H9 (cell line): ENCODE data around the gene SLC5A2. TPM values are rescaled to one million over a fixed set of nuclear protein-coding genes. Genes with fewer than 3 reads are reported as not detected.
A peak's percentile ranks its signal among the peaks of the same experiment; 100 is the strongest.

Experiments used
- DNase-seq: peaks from one replicate; pipeline ENCODE4 v3.0.0-alpha.2; 2017
- H2AFZ ChIP-seq: one replicate; pipeline ENCODE4 v1.6.1; 2013; ENCODE audit warnings: mild to moderate bottlenecking, low read length, control low read depth, moderate library complexity
- H2AK5ac ChIP-seq: 2 replicates; pipeline ENCODE4 v1.6.1; 2013; ENCODE audit warnings: low read length, control low read depth, mixed read lengths; ENCODE audit not compliant: insufficient read length
- H2BK120ac ChIP-seq: one replicate; pipeline ENCODE4 v1.6.1; 2013; ENCODE audit warnings: low read depth, mild to moderate bottlenecking, low read length, control low read depth, inconsistent platforms; ENCODE audit not compliant: poor library complexity, severe bottlenecking
- H2BK12ac ChIP-seq: 2 replicates; pipeline ENCODE4 v1.6.1; 2013; ENCODE audit warnings: low read length, control low read depth, mixed read lengths, low read depth; ENCODE audit not compliant: insufficient read length
- H2BK15ac ChIP-seq: 2 replicates; pipeline ENCODE4 v1.6.1; 2013; ENCODE audit warnings: low read depth, low read length, control low read depth
- H2BK20ac ChIP-seq: one replicate; pipeline ENCODE4 v1.6.1; 2013; ENCODE audit warnings: low read depth, mild to moderate bottlenecking, low read length, control low read depth, inconsistent platforms; ENCODE audit not compliant: poor library complexity, severe bottlenecking
- H2BK5ac ChIP-seq: 2 replicates; pipeline ENCODE4 v1.6.1; 2013; ENCODE audit warnings: low read length, control low read depth, mixed read lengths; ENCODE audit not compliant: insufficient read length
- H3K14ac ChIP-seq: 2 replicates; pipeline ENCODE4 v1.6.1; 2013; ENCODE audit warnings: low read length, control low read depth; ENCODE audit not compliant: insufficient read depth
- H3K18ac ChIP-seq: 2 replicates; pipeline ENCODE4 v1.6.1; 2013; ENCODE audit warnings: low read depth, mild to moderate bottlenecking, mixed read lengths, low read length, control low read depth; ENCODE audit not compliant: insufficient read length
- H3K23ac ChIP-seq: 2 replicates; pipeline ENCODE4 v1.6.1; 2013; ENCODE audit warnings: low read length, control low read depth, mixed read lengths, low read depth; ENCODE audit not compliant: insufficient read length
- H3K23me2 ChIP-seq: 2 replicates; pipeline ENCODE4 v1.6.1; 2013; ENCODE audit warnings: low read depth, mild to moderate bottlenecking, mixed read lengths, low read length, control low read depth; ENCODE audit not compliant: insufficient read length, poor library complexity, severe bottlenecking
- H3K27ac ChIP-seq: 2 replicates; pipeline ENCODE4 v1.5.1; 2013; ENCODE audit warnings: low read length, control low read depth, mixed read lengths, low read depth; ENCODE audit not compliant: insufficient read length
- H3K27me3 ChIP-seq: 2 replicates; pipeline ENCODE4 v1.6.1; 2013; ENCODE audit warnings: low read length, control low read depth, inconsistent platforms; ENCODE audit not compliant: insufficient read depth
- H3K4ac ChIP-seq: 2 replicates; pipeline ENCODE4 v1.6.1; 2013; ENCODE audit warnings: low read depth, mild to moderate bottlenecking, control low read depth, inconsistent platforms, low read length, moderate library complexity
- H3K4me1 ChIP-seq: 2 replicates; pipeline ENCODE4 v1.6.1; 2013; ENCODE audit warnings: low read length, control low read depth, inconsistent platforms; ENCODE audit not compliant: insufficient read depth
- H3K4me2 ChIP-seq: 2 replicates; pipeline ENCODE4 v1.6.1; 2013; ENCODE audit warnings: low read length, control low read depth, mixed read lengths; ENCODE audit not compliant: insufficient read length, insufficient read depth
- H3K56ac ChIP-seq: 2 replicates; pipeline ENCODE4 v1.6.1; 2013; ENCODE audit warnings: low read depth, mild to moderate bottlenecking, mixed read lengths, low read length, control low read depth; ENCODE audit not compliant: insufficient read length
- H3K79me1 ChIP-seq: 2 replicates; pipeline ENCODE4 v1.6.1; 2013; ENCODE audit warnings: low read depth, mild to moderate bottlenecking, moderate library complexity, low read length, control low read depth, inconsistent platforms; ENCODE audit not compliant: insufficient read depth, poor library complexity, severe bottlenecking
- H3K79me2 ChIP-seq: 2 replicates; pipeline ENCODE4 v1.6.1; 2013; ENCODE audit warnings: low read length, control low read depth, inconsistent platforms; ENCODE audit not compliant: insufficient read depth
- H3K9ac ChIP-seq: 2 replicates; pipeline ENCODE4 v1.6.1; 2013; ENCODE audit warnings: low read length, control low read depth, mixed read lengths; ENCODE audit not compliant: insufficient read length; ENCODE audit errors: extremely low read depth
- H3K9me3 ChIP-seq: one replicate; pipeline ENCODE4 v1.6.1; 2013; ENCODE audit warnings: low read depth, low read length, inconsistent platforms; ENCODE audit not compliant: control insufficient read depth
- H3T11ph ChIP-seq: one replicate; pipeline ENCODE4 v1.6.1; 2013; ENCODE audit warnings: mild to moderate bottlenecking, low read length, control low read depth, inconsistent platforms
- H4K20me1 ChIP-seq: one replicate; pipeline ENCODE4 v1.6.1; 2013; ENCODE audit not compliant: control insufficient read depth, insufficient read length, insufficient read depth
- H4K5ac ChIP-seq: 2 replicates; pipeline ENCODE4 v1.6.1; 2013; ENCODE audit warnings: low read depth, mild to moderate bottlenecking, mixed read lengths, low read length, control low read depth; ENCODE audit not compliant: insufficient read length
- H4K8ac ChIP-seq: replicated peaks from 2 replicates; pipeline ENCODE4 v1.6.1; 2013; ENCODE audit warnings: low read length, control low read depth, mixed read lengths, low read depth; ENCODE audit not compliant: insufficient read length
- H4K91ac ChIP-seq: 2 replicates; pipeline ENCODE4 v1.6.1; 2013; ENCODE audit warnings: low read depth, mild to moderate bottlenecking, moderate library complexity, mixed read lengths, low read length, control low read depth; ENCODE audit not compliant: insufficient read length
- H3K27ac Mint-ChIP-seq, 3 experiments: 2 replicates in 2 of 3; 3 replicates in 1 of 3; pipeline ENCODE4 v1.8.0; 2020 to 2021; ENCODE audit warnings: mixed read lengths in 3 of 3, mild to moderate bottlenecking in 1 of 3, moderate library complexity in 1 of 3
- H3K27me3 Mint-ChIP-seq: 2 replicates; pipeline ENCODE4 v1.8.0; 2021; ENCODE audit warnings: low read depth, mild to moderate bottlenecking, moderate library complexity, mixed read lengths
- H3K36me3 Mint-ChIP-seq, 3 experiments: 2 replicates in 2 of 3; 3 replicates in 1 of 3; pipeline ENCODE4 v1.8.0; 2020 to 2021; ENCODE audit warnings: low read depth in 3 of 3, mixed read lengths in 3 of 3; ENCODE audit not compliant: insufficient read depth in 1 of 3
- H3K4me1 Mint-ChIP-seq, 2 experiments: 2 replicates each; pipeline ENCODE4 v1.8.0; 2020; ENCODE audit warnings: mixed read lengths in 2 of 2
- H3K4me3 Mint-ChIP-seq, 2 experiments: 2 replicates in 1 of 2; 3 replicates in 1 of 2; pipeline ENCODE4 v1.8.0; 2020 to 2021; ENCODE audit warnings: mild to moderate bottlenecking in 2 of 2, mixed read lengths in 2 of 2, moderate library complexity in 1 of 2
- H3K9me3 Mint-ChIP-seq, 2 experiments: 2 replicates in 1 of 2; 3 replicates in 1 of 2; pipeline ENCODE4 v1.8.0; 2020; ENCODE audit warnings: mild to moderate bottlenecking in 2 of 2, mixed read lengths in 2 of 2, moderate library complexity in 1 of 2
- WGBS: extraction: QIAGEN DNeasy Blood & Tissue Kit; methylation state at CpG from one replicate; pipeline ENCODE4 v1.1.7; 2013; ENCODE audit warnings: missing lambda C conversion rate, low lambda C conversion rate, mixed read lengths; ENCODE audit not compliant: insufficient read length; ENCODE audit errors: extremely low coverage; 5-methylcytosine and 5-hydroxymethylcytosine counted together
- total RNA-seq: library from RNA; stranded (reverse); gene quantifications from 2 replicates; pipeline ENCODE4 v1.2.1, GENCODE V29; 2021
- TF ChIP-seq, protein P1 (sequence below): fragments of 200-600 bp; sonication (generic); conservative IDR thresholded peaks from 3 replicates; pipeline ENCODE4 v1.8.0; 2021; ENCODE audit warnings: antibody characterized with exemption, mild to moderate bottlenecking

SLC5A2 gene
- total RNA-seq, 1 experiment from 2014 or later: 0.52 TPM

DNA sequence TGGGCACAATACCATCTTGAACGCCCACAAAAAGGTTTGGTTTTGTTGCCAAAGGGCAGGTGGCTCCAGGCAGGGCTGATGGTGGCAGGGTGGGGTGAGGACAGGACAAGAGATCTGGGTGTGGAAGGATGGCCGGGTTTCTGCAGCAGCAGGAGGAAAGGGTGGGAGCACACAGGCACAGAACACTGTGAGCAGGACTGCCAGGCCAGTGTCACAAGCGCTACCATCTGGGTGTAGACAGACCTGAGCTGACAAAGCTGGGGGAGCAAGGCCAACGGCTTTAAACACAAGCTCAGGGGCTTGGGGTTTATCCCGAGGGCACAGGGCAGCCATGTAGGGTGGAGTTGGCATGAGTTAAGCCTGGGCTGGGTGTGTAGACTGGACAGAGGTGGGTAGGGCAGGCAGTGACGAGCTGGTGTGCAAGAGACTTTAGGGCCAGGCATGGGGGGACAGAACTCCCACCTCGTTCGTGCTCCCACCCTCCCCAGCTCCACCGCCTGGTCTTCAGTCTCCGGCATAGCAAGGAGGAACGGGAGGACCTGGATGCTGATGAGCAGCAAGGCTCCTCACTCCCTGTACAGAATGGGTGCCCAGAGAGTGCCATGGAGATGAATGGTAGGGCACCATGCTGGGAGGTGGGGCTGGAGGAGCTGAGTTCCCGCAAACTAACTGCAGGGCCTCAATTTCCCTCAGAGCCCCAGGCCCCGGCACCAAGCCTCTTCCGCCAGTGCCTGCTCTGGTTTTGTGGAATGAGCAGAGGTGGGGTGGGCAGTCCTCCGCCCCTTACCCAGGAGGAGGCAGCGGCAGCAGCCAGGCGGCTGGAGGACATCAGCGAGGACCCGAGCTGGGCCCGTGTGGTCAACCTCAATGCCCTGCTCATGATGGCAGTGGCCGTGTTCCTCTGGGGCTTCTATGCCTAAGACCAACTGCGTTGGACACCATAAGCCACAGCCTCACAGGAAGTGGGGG is 7.0 kb downstream of the SLC5A2 start:
- TF ChIP-seq, protein P1, sequence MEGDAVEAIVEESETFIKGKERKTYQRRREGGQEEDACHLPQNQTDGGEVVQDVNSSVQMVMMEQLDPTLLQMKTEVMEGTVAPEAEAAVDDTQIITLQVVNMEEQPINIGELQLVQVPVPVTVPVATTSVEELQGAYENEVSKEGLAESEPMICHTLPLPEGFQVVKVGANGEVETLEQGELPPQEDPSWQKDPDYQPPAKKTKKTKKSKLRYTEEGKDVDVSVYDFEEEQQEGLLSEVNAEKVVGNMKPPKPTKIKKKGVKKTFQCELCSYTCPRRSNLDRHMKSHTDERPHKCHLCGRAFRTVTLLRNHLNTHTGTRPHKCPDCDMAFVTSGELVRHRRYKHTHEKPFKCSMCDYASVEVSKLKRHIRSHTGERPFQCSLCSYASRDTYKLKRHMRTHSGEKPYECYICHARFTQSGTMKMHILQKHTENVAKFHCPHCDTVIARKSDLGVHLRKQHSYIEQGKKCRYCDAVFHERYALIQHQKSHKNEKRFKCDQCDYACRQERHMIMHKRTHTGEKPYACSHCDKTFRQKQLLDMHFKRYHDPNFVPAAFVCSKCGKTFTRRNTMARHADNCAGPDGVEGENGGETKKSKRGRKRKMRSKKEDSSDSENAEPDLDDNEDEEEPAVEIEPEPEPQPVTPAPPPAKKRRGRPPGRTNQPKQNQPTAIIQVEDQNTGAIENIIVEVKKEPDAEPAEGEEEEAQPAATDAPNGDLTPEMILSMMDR: no peak
- Histone ChIP-seq H3K27me3 (peaks cover 13% of the 10 kb centered on the region; the same call in 1 of the 2 replicates), H4K5ac (no peak overlapping the region), H3K4ac (no peak overlapping the region), H2BK12ac (no peak overlapping the region), H3K4me1 (no peaks in the 10 kb centered on the region), H3K56ac (no peak overlapping the region), H2BK15ac (no peak overlapping the region), H3K9me3 (no peaks in the 10 kb centered on the region), H4K91ac (no peak overlapping the region), H2BK5ac (no peak overlapping the region), H4K8ac (no peak overlapping the region), H3K14ac (no peak overlapping the region), H2AK5ac (no peak overlapping the region), H2BK20ac (no peak overlapping the region), H3K23me2 (peaks cover 11% of the 10 kb centered on the region), H3K23ac (no peak overlapping the region), H3T11ph (no peak overlapping the region), H3K79me2 (no peaks in the 10 kb centered on the region), H3K9ac (no peak overlapping the region), H4K20me1 (no peaks in the 10 kb centered on the region), H2AFZ (no peak overlapping the region), H3K18ac (no peak overlapping the region), H3K4me2 (no peak overlapping the region), H3K27ac (no peak overlapping the region), H2BK120ac (no peak overlapping the region), H3K79me1 (no peaks in the 10 kb centered on the region)
- peaks cover 0 to 2% of the 10 kb centered on the region in 2 experiments; a peak in 1 of 5 replicates for H3K9me3 Mint-ChIP-seq
- H3K27me3 Mint-ChIP-seq: peaks cover 48% of the 10 kb centered on the region
- H3K36me3 Mint-ChIP-seq: peaks cover 17 to 37% (median 23%) of the 10 kb centered on the region in 3 experiments
- peak overlapping the region in 1 of 2 experiments; percentile 61; a peak in 2 of 5 replicates for H3K4me3 Mint-ChIP-seq
- no peak for DNase-seq
- peak overlapping the region in 1 of 3 experiments; percentile 8; a peak in 1 of 7 replicates for H3K27ac Mint-ChIP-seq
- peaks cover 3 to 6% of the 10 kb centered on the region in 2 experiments; a peak in 3 of 4 replicates for H3K4me1 Mint-ChIP-seq
- WGBS: no CpG with 5 or more reads among the region's 22 CpGs
